Measurements from ENCODE around the gene CDK5R1.
A peak's percentile ranks its signal among the peaks of the same experiment; 100 is the strongest.
"Not testable (repeated sequence)": the region's sequence is repeated elsewhere in the genome, so short reads cannot be mapped to it uniquely, and the experiment has no call there.

Gene CDK5R1

DNA sequence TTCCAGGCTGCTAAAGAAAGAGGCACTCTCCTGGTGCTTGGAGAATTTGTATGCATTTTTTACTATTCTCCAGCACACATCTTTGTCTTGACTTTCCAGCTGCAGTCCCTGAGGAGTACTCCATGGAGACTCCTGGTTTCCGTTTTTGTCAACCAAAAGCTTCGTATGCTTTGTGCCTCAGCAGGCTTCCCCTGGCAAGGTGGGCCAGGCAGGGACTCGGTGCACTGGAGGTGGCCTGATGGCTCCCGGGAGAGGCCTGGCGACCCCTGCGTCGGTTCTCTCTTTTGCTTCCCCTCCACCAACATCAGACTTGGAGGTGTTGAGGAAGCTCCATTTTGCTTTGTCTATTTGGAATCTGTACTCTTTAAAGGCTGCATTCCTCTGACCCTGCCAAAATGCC, 23.7 kb downstream of the CDK5R1 start:
- H3K4me3 ChIP-seq, result no peak overlapping the region

DNA sequence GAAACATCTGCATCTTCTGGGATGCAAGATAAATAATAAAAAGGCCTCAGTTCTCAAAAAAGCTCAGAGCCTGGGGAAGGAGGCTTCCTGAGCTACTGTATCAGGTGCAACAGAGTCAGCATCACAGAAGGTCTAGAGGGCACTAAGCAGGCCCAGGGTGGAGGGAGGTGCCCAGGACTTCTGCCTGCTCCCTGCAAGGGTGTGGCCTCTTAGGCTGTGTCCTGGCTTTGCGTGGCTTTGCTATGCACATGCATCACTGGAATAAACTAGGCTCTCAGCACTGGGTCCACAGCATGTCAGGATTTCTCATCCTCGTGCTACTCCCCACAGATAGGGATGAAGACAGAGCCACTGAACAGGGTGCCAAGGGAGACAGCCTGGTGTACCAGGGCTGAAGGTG, 25.5 kb downstream of the CDK5R1 start:
- Histone ChIP-seq H3K27ac (no peak overlapping the region), H3K4me3 (no peak overlapping the region)

More for the DNA sequence above, 23.7 kb downstream of the CDK5R1 start:
- H3K27ac ChIP-seq, result no peak overlapping the region

DNA sequence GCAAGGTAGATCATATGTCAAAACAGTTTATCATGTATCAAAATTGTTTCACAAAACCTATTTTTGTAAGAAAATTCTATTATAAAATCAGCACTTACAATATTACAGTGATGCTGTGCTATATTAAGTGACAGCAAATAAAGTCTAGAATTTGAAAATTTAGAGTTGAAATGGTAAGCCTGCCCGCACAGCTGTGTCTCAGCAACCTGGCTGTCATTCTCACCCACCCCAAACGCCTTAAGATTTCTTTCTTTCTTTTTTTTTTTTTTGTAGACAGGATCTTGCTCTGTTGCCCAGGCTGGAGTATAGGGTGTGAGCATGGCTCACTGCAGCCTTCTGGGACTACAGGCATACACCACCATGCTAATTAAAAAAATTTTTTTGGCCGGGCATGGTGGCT, 26.8 kb downstream of the CDK5R1 start:
- Histone ChIP-seq H3K4me3 (no peak overlapping the region), H3K27ac (no peak overlapping the region)

DNA sequence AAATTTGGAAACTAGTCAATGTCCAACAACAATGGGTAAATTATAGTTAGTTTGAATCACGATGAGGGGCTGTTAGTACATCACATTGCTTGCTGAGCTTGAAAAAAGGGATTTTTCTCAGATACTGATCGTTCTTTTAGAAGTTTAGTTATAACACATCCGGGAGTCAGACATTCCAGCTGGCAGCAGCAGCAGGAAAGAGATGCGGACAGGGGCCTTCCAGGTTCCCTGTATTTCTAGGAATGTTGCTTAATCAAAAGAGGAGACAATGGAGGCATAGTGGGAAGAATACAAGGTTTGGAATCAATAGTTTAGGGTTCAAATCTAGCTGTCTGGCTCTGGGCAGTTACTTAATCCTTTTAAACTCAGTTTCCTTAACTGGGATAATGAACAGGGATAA, 27.8 kb downstream of the CDK5R1 start:
- no peak overlapping the region for H3K27ac ChIP-seq
- no peak overlapping the region for H3K4me3 ChIP-seq

DNA sequence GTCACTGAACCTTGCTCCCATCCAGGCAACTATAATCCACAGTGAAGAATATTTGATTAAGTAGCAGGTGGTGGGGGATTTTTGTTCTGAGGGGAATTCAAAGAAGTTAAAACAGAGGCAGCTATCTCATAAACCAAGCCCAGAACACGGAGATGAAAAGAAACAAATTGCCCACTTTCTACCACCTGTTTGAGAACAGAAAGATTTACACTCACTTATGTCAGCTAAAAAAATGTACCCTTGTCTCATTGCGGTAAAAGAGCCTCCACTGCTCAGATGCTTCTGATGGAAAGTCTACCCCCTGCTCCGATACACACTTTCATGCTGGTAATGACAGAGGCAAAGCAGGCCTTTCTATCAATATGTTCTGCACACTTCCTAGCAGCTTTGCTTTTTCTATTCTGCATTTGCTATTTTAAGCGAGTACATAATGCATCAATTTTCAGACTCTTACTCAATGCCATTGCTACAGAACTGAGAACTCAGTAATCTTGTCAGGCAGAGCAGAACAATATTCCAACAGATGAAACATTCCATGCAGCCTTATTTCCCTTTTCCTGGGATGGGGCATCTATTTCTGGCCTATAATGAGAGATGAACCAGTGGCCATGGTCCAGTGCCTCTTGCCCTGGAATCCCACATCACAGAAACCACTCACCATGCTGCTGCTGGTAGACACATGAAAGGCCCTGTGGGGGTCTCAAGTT, 29.0 kb downstream of the CDK5R1 start:
- H3K27ac ChIP-seq, result no peak overlapping the region
- H3K4me3 ChIP-seq, result no peak overlapping the region

- Histone ChIP-seq H3K4me3 (no peak overlapping the region), H3K27ac (peak overlapping the region in 2 of 21 experiments; percentile 63)
These were observed 29.7 kb downstream of the CDK5R1 start for GRCh38 chr17:32516450-32516849.

DNA sequence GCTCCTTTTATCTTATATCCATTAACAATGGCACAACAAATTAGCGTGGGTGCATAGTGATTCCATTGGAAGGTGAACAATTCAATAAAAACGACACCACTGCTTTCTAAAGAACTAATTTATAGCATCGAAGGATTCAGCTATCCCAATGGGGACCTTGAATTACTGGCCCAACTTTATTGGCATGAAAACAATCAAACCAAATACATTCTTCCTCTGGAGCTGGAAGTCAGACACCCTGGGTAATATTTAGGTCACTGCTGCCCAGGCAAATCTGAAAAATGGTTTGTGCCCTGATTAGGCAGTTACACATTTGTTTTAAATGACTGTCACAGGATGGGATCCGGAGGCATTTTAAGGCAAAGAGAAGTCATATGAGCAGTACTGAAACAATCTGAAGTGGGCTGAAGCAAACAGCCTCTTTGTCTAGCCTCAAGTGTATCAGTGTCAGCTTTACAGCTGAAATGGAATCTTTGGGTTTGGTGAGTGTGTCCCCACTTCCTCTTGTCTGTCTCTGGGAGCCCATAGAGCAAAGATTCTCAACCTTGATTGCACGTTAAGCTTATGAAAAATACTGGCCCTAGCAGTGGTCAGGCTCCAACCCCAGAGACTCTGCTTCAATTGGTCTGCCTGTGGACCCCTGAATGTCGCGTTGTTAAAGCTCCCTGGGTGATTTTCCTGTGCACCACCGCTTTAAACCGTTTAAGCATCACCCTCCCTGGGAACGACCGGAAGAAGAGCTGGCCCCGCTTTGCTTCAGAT, 30.3 kb downstream of the CDK5R1 start:
- H3K27ac ChIP-seq, result peak overlapping the region in 5 of 21 experiments; percentile 20 to 63 (median 26)

GRCh38 chr17:32517982-32518381, 31.2 kb downstream of the CDK5R1 start:
- Histone ChIP-seq H3K4me3 (no peak overlapping the region), H3K27ac (peak overlapping the region in 1 of 21 experiments; percentile 1)

More for the DNA sequence above, 30.3 kb downstream of the CDK5R1 start:
- H3K4me3 ChIP-seq, result no peak overlapping the region

- H3K27ac ChIP-seq, result peak overlapping the region in 17 of 21 experiments; percentile 1 to 92 (median 68)
- peak overlapping the region; percentile 25 to 50 (median 39) for H3K4me3 ChIP-seq
These were observed 31.9 kb downstream of the CDK5R1 start for GRCh38 chr17:32518646-32519227.

- peak overlapping the region; percentile 25 to 50 (median 39) for H3K4me3 ChIP-seq
- H3K27ac ChIP-seq, result peak overlapping the region in 18 of 21 experiments; percentile 8 to 92 (median 67)
These were observed 32.7 kb downstream of the CDK5R1 start for GRCh38 chr17:32519228-32520103.

DNA sequence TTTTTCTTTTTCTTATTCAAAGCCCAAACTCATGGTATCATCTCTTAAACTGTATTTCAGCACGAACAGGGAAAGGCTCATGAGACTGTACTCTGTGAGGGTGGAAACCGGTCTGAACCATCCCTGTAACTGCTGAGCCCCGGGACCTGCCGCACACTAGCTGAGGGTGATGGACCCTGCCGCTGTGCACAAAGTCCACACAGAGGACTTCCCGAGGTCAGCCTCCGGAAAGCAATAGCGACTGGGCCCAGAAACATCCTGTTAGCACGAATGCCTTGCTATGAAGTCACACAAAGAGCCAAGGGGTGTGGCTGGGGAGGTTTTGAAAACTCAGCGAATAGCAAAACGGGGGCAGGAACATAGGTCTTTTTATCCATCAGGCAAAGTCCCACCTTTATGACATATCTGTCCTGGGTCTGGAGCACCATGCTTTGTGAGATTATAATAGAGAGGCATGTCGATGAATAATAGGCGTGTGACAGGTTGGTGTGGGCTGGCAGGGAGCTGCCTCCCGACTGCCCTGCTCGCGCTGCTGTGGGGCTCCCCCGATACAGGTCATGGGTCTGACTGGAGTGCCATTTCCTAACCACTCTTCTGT, 33.4 kb downstream of the CDK5R1 start:
- H3K4me3 ChIP-seq, result peak overlapping the region in 1 of 7 experiments; percentile 50
- H3K27ac ChIP-seq, result peak overlapping the region in 17 of 21 experiments; percentile 4 to 92 (median 68)

GRCh38 chr17:32520737-32521404, 34.1 kb downstream of the CDK5R1 start:
- H3K27ac ChIP-seq, result peak overlapping the region in 7 of 21 experiments; percentile 28 to 92 (median 80)
- no peak overlapping the region for H3K4me3 ChIP-seq

GRCh38 chr17:32523017-32523680, 36.4 kb downstream of the CDK5R1 start:
- no peak overlapping the region for H3K4me3 ChIP-seq
- peak overlapping the region in 1 of 21 experiments; percentile 27 for H3K27ac ChIP-seq

GRCh38 chr17:32523827-32524552, 37.2 kb downstream of the CDK5R1 start:
- H3K27ac ChIP-seq, result peak overlapping the region in 1 of 21 experiments; percentile 27
- H3K4me3 ChIP-seq, result no peak overlapping the region

- not testable (repeated sequence) for H3K27ac ChIP-seq, H3K4me3 ChIP-seq
These were observed 37.7 kb downstream of the CDK5R1 start for GRCh38 chr17:32524553-32524880.

GRCh38 chr17:32525122-32525521, 38.3 kb downstream of the CDK5R1 start:
- Histone ChIP-seq H3K27ac (no peak overlapping the region), H3K4me3 (no peak overlapping the region)

DNA sequence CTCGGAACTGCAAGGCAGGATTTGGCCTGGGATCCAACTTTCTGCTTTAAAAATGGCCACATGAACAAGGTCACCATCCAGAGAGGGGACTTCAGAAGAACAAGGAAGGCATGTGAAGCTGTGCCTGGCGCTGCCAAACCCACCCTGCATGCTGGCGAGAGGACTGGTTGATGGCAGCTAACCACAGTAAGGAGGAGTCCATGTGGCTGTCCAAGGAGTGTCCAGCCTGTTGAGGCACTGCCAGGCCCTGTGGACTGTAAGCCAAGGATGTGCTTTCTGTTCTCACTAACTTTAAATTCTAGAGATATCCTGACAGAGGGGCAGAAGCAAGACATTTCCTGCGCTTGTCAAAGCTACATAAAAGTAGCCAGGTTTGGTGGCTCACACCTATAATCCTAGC, 40.4 kb downstream of the CDK5R1 start:
- Histone ChIP-seq H3K27ac (no peak overlapping the region), H3K4me3 (no peak overlapping the region)

DNA sequence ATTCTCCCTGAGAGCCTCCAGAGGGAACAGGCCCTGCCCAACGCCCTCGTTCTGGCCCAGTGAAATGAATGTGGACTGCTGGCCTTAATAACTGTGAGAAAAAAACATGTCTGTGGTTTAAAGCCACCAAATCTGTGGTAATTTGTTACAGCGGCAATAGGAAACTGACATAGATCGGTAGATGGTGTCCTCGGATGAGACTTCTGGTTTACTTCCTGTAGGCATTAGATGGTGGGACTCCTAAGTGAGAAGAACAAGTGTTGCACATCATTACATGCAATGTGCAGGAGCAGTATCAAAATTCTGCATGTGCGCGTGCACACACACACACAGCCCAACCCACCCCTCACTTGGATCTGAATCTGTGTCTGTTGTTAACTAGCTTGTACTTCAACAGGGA, 42.0 kb downstream of the CDK5R1 start:
- H3K4me3 ChIP-seq, result no peak overlapping the region
- peak overlapping the region in 3 of 21 experiments; percentile 35 to 61 (median 54) for H3K27ac ChIP-seq

Measured in skin epidermis (tissue), 12 donors.